ENCODE results near the gene OTOF.

OTOF gene

DNA sequence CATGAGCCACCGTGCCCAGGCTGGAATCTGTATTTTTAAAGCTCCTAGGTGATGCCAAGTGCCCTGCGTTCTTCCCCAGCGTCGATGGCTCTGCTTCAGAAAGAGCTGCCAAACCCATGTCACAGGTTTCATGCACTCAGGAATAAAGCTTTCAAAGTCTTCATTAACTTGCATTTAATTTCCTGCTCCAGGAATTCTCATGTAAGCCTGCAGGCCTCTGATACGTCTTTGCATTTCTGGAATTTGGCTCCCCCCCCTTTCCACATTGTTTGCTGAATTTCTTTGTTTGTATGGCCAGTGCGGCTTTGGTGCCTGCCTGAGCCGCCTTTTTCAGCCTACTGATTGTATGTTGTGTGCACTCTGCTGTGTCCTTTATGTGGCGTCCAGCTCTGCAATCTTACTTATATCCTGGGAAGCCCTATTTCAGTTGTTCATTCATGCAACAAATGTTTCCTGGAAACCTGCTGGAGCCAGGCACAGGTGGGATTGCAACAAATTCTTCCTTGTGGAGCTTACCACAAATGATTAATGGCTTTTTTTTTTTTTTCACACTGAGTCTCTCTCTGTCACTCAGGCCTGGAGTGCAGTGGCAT is 17.9 kb upstream of the OTOF start:
- DNase-seq: no peak

DNA sequence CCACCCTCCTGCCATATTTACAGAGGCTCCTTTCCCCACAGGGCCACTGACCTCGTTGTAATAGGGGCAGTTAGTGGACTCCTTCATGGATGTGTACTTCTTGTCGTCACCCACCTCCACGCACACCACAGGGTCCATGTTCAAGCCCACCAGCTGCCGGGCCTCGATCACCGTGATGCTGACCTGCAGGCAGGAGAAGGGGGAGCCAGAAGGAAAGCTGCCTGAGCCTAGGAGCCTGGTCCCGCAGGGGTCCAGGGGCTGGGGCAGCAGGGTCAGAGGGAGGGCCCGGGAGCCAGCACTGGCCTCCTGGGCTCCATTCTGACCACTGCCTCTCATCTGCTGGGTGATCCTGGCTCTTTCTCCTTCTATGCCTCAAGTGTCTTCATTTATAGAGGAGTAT is 17.0 kb upstream of the OTOF start:
- no peak for DNase-seq

DNA sequence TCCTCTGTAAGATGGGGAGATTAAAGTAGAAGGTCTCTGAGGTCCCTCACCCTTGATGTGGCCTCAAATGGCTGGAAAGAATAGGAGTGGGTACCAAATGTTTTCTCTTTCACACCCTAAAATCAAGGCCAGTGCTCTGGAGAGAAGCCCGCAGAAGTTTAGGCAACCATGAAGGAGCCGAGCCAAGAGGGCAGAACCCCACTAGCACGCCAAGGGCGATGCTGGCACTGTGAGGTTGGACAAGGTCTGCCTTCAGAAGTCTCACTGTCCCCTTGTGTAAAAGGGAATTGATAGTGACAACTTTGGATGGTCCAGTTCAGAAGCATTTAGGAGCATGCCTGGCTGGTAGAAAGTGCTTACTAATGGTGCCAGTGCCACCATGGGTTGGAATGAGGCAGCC is 16.3 kb upstream of the OTOF start:
- DNase-seq: no peak

DNA sequence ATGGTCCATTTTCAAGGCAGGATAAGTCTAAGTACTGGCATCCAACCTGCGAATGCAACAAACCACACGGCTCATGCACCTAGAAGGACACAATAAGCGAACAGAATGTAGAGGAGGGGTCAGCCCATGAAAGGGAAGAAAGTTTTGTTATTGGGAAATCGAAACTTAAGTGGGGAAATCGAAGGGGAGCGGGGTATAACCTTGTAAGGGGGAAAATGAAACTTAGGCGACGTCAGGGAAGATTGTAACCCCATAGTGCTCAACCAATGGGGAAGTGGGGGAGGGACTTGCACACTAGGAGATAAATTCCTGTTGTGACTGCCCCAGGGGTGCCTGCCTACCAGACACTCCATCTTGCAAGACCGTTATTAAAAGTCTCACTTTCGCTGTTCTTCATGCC is 15.6 kb upstream of the OTOF start:
- no peak for DNase-seq

DNA sequence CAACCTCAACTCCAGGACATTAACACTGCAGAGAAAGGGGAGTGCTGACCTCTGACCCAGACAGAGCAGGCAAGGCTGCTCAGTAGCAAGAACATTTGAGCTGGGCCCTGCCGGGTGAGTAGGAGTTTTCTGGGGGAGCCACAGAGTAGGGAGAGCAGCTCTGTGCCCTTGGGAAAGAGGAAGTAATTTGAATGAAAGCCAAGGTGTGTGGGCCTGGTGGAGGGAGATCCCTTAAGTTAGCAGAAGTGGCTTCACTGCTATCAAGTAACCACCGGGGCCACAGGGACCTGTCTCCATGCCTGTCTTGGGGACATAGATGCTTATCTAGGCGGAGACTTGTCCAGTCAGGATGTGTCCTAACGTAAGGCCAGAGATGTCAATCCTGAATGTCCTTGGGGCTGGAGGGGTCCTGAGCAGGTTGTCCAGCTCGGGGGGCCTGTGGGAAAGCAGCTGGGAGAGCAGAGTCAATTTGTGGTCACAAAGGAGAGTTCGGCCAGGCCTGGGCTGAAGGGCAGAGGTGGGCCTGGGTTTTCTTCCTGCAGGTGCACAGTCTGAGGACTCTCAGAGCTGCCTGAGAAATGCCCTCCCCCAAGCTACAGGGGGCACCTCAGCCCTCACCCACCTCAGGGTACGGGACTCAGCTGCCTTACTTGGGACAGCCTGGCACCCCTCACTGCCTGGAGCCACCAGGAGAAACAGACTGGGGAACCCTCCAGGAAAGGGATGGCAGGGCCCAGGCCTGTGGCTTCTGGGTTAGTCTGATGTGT is 15.0 kb upstream of the OTOF start:
- DNase-seq: no peak

DNA sequence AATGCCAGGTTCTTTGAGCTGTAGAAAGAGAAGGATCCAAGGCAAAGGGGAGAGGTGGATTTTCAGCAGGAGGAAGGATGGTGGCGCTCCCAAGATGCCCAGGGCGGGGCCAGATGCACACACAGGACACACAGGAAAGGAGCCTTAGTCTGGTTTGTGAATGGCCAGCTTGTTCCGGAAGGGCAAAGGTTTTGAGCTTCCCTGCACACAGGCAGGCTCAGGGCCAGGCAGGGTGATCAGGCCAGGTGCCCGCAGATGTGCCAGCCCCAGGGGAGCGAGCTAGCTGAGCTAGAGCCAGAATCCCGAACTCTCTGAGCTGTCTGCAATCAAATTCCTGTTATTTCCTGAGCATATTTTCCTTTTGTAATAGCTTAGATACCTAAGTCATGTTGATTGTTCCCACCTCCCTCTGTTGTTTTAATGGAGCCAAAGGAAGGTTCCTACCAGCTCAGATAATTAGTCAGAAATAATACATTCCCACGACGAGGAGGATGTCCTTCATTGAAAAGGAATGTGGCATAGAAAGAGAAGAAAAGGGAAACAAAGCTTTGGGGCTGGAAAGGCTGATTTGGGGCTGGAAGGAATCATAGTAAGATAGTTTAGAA is 13.7 kb upstream of the OTOF start:
- DNase-seq: no peak

DNA sequence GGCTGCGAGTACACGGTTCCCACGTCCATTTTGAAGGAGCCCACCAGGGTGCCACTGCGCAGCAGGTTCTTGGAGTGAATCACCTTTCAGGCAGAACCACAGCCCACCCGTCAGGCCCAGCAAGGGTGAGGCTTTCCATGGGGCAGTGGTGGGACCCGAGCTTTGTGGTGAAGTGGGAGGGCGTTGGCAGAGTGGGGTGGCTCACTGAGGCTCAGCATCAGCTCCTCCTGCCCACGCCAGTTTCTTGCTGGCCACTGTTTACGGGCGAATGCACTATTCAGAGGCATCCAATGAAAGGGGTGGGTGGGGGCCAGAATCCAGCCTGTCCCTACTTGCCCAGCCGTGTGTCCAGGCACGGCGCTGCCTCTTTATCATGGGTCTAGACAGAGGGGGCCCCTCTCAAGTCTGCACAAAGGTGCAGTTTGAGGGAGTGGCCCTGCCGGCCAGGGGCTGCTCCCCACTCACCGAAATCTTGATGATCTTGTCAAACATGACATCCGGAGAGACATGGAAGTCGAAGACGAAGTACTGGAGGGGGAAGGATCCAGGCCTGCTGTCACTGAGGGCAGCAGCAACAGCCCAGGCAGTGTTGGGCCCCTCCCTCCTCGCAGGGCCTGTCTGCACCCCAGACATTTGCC is 11.4 kb upstream of the OTOF start:
- no peak for DNase-seq

DNA sequence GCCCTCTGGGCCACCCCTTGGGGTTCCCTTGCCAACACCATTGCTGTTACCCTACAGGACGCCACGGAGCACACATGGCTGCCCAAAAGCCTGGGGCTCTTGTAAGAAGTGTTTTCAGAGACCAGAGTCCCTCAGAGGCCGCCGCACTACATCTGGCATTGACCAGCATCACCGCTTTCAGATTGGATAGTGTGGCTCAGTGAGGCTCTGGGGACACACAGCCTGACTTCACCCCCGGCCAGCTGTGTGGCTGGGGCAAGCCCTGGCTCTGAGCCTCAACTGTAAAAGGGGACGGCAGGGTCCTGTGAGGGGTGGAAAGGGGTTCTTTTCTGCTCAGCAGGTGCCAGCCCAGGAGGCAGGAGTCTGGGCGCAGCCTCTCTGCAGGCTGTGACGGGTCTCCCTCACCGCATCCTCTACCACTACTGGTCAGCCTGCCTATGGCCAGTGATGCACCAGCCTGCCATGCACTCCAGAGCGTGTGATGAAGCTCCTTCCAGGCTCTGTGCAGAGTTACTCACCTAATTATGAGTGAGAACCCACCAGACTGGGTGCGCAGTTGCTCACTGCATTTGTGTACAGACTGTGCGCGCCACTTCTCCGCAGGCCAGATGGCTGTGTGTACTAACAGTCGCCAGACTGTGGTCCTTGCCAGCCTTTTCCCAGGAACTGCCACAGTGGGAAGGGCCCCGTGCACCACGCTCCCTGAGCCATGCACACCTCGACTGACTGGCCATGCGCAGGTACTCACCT is 10.7 kb upstream of the OTOF start:
- DNase-seq: no peak

DNA sequence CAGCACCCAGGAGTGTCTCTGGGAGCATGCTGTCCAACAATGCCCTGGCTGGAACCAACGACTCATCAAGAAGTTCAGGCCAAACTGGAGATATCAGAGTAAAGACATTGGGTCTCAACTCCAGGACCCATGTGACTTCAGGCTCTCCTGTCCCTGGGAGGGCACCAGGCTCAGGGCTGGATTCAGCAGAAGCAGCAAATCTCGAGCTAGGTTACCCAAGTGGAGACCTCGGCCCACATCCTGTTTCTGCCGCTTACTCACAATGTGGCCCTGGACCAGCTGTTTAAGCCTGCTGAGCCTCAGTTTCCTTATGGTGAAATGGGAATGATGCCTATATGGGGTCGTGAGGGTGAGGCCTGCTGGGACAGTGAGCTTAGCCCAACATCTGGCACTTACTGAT is 9.3 kb upstream of the OTOF start:
- no peak for DNase-seq

DNA sequence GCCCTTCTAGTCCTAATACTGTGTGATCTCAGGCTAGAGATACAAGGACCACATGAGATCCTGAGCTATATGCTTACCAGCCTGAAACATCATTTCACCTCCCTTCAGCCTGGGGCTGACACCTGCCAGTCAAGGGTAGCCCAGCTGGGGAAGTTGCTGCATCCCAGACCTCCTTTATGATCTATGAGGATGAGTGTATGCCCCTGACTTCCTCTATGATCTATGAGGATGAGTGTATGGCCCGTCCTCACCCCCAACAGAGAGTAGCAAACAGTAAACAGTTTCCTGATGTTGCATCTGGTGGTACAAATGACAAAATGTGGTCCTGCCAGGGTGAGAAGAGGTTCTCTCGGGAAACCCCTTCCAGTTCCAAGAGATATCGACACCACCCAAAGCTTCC is 8.9 kb upstream of the OTOF start:
- DNase-seq: no peak

DNA sequence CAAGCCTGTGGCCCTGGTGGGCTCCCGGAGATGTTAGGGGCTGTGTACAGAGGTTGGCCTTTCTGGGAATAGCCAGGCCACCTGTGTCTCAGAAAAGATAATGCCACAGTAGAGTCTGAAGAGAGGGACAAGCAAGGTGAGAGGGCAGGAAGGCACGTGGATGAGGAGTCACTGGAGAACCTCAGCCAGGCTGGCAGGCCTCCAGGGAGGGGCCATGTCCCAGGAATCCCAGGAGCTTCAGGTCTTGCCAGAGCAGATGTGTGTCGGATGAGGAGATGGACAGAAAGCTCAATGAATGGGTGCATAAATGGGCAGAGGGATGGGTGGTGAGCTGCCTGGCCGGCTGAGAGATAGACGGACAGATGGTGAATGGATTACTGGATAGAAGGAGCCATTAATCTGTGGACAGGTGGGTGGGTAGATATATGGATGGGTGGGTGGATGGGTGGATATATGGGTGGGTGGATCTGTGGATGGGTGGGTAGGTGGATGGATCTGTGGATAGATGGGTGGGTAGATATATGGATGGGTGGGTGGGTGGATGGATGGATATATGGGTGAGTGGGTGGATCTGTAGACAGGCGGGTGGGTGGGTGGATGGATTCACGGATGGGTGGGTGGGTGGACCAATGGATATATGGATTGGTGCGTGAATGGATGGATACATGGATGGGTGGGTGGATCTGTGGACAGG is 7.9 kb upstream of the OTOF start:
- no peak for DNase-seq

DNA sequence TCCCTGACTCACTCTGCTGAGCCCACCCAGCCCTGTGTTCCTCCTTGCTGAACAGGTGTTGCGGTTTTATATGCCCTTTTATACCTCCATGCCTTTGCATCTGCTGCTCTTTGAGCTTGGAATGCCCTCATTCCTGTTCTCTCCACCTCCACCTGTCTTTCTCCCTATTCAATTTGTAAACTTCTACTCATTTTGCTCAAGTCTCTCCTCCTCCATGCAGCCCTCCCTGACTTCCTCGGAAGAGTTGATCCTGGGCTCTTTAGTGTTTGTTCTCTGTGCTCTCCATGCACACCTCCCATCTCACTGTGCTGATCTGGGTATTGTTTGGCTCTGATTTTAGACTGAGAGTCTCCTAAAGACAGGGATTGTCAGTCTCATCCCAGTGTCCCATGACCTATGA is 7.2 kb upstream of the OTOF start:
- no peak for DNase-seq

DNA sequence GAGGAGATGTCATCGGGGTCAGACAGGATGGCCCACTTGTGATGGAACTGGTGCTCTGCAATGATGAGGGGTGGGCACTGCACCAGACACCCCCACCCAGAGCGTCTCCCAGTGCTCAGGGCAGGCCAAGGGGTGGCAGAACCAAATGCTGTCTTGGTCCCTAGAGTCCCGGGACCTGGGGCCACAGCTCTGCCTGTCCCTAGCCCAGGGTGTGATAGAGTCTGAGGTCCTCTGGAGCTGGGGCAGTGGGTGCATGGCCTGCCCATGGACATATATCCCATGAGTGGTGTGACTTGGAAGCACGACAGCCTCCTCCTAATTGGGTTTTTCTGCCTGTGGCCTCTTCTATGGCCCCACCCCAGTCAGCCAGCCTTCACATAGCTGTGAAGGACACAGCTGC is 6.7 kb upstream of the OTOF start:
- DNase-seq: no peak

DNA sequence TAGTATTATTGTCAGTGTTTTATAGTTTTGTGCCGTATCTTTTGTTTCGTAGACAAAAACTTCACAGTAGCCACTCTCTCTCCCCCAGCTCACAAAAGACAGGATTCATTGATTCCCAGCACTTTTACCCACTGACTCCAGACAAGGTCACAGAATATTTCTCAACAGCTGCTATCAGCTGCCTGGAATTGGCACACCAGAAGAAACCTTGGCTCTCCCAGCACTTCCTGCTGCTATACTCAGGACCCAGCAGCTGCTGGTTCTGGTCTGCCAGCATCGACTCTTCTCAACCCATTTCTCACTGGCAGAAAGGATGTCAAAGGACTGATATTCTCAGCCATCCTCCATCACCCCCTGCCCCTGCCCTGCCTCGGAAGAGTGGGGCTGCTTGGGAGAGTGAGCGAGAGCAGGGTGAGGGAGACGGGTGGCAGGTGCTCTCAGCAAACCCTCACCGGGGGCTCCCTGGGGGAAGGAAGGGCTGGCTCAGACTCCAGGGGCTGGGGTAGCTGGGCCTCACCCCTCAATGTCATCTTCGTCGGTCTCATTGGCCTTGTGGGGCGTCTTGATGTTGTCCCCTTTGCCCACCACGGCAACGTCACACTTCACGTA is 6.1 kb upstream of the OTOF start:
- peak; percentile 21 for DNase-seq

DNA sequence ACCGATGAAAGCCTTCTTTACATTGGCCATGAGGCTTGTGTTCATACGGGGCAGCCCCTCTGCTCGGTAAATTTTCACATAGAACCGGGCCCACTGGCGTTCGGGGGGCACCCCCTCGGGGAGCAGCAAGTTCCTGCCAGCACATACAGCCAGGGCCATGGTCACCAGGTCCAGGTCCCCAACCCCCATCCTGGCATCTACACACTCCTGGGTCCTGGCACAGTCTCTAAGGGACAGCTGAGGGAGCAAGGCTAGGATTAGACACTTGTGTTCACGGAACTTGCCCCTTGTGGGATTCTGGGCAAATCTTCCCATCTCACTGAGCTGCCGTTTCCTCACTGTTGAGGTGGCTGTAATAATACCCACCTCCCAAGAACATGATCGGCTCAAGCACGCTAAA is 5.6 kb upstream of the OTOF start:
- no peak for DNase-seq

DNA sequence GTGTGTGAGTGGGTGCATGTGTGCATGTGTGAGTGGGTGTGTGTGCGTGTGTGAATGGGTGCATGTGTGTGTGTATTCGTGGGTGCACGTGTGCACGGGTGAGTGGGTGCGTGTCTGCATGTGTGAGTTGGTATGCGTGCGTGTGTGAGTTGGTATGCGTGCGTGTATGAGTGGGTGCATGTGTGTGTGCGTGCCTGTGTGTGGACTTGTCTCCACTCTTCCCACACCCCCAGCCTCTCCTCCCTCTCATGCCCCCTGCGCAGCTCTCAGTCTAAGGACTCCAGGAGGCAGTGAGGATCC is 5.1 kb upstream of the OTOF start:
- DNase-seq: no peak

DNA sequence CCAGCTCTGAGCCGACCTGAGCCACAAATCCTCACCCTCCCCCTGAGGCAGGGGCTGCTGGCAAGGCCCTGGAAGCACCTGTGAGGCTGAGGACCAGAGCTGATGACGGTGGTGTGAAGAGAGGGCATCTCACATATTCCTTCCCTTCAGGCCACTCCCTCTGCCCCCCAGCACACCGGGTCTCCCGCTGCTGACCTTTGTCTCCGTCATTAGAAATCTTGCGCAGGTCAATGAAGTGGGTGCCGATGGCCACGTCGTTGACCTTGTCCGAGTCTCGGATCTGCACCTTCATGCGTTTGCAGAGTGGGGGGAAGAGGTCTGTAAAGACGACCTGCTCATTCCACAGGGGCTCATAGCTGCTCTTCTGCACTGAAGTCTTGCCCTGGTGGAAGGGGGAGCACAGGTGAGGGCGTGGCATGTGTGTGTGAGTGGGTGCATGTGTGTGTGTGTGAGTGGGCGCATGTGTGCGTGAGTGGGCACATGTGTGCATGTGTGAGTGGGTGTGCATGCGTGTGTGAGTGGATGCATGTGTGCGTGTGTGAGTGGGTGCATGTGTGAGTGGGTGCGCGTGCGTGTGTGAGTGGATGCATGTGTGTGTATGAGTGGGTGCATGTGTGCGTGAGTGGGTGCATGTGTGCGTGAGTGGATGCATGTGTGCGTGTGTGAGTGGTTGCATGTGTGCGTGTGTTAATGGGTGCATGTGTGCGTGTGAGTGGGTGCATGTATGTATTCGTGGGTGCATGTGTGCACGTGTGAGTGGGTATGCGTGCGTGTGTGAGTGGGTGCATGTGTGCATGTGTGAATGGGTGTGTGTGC is 4.5 kb upstream of the OTOF start:
- no peak for DNase-seq

DNA sequence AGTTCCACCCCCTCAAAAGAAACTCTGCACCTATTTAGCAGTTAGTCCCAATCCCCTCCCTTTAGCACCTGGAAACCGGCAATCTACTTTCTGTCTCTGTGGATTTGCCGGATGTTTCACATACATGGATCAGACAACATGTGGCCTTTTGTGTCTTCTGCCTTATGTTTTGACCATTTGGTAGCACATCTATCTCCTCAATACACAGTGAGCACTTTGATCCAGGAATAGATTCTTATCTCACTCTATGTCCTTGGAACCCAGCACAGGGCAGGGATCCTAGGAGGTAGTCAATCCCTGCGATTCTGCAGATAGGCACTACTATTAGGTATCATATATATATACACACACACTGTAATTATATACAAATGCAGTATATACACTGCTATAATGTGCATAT is 3.8 kb upstream of the OTOF start:
- DNase-seq: no peak

DNA sequence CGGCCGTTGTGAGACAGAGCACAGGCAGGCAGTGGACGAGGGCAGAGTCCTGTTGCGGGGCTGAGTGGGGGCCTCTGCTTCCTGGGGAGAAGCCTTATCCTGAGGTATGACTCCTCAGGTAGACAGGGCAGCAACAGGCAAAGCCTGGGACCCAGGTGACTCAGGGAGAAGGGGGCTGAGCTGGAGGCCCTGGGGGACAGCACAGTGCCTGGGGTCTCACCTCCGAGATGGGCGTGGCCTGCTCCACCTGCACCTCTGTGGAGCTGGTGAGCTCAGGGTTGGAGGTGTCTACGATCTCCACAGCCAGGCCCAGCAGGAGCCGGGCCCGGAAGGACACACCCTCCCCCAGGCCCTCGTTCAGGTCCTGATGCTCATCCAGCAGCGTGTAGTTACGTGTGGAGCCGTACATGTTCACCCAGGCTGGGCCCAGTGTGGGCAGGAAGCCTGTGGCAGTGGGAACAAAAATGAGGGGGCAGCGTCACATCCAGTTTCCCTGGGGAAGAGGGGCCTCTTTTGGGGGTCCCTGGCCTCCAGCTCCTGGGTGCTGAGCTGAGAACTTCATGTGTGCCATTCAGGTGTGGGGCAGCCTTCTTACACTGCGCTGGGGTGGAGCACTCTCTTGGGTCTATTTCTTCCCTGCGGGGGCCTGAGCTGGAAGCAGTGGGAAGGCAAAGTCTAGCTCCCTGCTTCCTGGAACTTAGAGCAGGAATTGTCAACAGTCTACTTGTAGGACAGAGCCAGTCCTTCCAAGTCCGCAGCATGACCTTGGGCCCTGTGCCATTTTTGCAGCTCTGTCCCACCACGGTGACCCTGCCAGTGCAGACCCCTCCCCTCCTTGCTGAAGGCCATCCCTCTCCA is 2.9 kb upstream of the OTOF start:
- no peak for DNase-seq

DNA sequence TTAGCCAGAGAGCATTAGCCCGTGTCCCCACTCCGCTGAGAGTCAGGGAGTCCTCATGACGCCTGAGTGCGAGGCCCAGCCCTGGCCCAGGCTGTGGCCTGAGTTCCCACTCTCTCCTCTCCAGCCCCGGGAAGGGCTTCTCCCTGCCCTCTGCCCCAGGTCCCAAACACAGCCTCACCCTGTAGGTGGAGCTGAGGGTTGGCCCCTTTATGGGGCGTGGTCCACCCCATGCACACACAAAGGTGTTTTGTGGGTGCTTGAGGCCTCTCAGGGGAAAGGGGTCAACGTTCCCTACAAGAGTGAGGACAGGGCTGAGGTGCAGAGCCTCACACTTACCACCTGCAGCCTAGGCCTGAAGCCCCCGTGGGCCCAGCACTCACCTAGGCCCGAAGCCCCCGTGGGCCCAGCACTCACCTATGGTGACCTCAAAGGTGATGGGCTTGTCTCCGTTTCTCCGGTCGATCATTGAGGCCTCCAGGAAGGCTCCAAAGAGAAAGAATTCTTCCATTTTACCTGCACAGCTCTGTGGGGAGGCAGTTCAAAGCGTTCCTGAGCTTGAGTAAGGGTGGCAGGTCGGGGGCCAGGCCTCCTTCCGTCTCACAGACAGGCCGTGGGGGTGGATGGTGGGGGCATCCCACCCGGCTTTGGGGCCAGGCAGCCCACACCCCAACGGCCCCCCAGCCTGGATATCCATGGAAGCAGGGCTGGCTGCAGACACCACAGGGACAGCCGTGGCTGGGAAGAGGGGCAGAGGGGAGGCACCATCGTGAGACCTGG is 2.1 kb upstream of the OTOF start:
- DNase-seq: no peak

Measured in HCEC 1CT (cell line).